NCI-H1436 treated with DMSO at 0.1 percent for 48 hours (cell line): Measurements from ENCODE around the gene TMEM14A.
A peak's percentile ranks its signal among the peaks of the same experiment; 100 is the strongest.
"Not testable (repeated sequence)": the region's sequence is repeated elsewhere in the genome, so short reads cannot be mapped to it uniquely, and the experiment has no call there.

Experiments used
- DNase-seq: peaks from one replicate; lab custom pipeline; 2025; lab: John Stamatoyannopoulos, UW

Gene TMEM14A

DNA sequence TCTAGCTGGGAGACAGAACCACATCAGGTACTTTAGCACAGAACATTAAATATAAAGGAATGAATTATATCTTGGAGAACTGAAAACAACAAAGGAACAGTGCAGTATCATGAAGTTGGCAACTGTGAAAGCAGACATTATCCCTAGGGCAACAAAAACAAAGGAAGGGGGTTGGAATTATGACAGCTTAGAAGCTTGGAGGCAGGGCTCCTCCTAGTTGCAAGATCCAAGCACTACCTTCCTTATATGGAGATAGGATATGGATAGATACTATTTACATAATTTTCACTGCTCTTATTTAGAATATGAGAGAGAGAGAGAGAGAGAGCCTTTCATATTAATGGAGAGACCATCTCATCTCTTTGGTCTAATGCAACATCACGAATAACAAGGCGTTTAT lies 27.0 kb downstream of the TMEM14A start:
- DNase-seq, result no peak

DNA sequence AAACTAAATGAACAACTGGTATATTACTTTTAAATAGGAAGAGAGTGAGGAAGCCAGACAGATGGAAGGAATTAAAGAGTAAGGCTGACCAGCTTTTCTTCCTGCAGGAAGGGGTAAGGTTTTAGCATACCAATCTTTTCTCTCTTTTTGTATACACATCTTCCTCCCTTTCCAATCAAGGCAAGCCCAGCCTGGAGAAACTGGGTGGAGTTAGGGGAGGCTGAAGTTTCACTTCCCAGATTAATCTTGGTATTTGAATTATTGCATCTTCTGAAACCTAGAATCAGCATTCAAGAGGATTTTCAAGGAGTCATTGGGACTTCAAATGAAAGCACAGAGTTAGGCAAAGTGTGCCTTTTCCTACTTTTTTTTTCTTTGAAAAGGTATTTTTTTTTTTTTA lies 33.1 kb downstream of the TMEM14A start:
- DNase-seq, result no peak

DNA sequence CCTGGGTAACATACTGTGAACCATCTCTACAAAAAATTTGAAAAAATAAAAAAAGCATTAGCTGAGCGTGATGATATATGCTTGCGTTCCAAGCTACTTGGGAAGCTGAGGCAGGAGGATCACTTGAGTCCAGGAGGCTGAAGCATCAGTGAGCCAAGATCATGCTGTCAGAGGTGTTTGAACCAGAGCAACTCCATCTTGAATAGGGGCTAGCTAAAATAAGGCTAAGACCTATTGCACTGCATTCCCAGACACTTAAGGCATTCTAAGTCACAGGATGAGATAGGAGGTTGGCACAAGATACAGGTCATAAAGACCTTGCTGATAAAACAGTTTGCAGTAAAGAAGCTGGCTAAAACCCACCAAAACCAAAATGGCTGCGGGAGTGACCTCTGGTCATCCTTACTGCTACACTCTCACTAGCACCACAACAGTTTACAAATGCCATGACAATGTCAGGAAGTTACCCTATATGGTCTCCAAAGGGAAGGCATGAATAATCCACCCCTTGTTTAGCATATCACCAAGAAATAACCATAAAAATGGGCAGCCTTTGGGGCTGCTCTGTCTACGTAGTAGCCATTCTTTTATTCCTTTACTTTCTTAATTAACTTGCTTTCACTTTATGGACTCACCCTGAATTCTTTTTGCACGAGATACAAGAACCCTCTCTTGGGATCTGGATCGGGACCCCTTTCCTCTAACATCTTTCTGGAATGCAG lies 34.0 kb downstream of the TMEM14A start:
- DNase-seq, result not testable (repeated sequence)

DNA sequence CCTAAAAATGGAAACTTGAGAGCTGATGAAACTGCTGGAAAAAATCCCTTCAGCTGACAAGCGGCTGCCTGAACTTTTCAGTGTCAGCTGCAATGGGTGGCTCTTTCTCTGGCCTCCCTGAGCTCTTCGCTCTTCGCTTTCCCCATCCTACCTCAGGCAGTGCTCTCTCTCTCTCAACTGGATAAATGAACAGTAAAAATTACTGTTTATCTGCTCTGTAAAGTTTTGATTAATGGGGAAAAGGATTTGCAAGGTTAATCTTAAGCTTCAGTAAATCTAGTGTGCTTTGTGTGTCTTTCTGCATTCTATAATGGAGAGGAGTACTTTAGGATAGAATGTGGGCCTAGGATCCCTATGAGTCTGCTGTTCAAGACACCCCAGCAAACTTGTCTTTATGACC lies 35.1 kb downstream of the TMEM14A start:
- no peak for DNase-seq

DNA sequence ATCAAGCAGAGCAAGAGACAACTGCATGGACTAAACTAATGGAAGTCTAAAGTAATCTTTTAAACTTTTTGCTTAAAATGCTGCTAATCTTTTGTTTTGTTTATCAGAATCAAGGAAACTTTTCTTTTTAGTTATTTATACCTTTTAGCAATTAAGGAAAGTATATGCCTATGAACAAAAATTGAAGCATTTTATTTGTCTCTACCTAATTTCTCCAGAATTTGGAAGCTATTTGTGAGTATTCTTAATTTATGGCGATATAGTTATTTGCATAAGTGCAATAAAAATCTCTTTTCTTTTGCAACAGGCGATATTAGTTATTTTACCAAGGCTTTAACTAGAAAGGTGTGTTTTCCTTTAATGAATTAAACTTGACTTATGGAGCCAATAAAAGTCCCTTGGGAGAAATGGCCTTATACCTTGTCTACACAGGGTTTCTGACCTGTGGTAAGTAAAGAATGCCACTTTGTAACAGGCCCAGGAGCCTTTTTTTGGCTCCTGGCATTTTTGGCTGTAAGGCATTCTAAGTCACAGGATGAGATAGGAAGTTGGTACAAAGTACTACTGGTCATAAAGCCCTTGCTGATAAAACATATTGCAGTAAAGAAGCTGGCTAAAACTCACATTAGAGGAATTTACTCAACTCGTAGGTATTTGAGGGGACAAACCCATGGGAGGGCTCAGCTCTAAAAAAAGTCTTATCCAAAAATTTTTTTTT lies 37.2 kb downstream of the TMEM14A start:
- no peak for DNase-seq

DNA sequence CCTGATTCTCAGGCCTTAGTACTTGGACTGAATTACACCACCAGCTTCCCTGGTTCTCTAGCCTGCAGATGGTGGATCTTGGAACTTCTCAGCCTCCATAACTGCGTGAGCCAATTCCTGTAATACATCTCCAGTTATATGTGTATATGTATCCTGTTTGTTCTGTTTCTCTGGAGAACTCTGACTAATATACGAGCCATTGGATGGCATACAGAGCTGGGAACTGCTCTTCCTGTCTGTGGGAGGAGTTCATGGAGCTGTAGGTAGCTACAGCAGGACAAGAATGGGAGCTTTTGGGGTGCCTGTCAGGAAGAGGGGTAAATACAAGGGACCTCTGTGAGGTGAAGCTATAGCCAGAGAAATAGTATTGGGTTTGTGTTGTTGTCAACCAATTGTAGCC lies 41.2 kb downstream of the TMEM14A start:
- no peak for DNase-seq

DNA sequence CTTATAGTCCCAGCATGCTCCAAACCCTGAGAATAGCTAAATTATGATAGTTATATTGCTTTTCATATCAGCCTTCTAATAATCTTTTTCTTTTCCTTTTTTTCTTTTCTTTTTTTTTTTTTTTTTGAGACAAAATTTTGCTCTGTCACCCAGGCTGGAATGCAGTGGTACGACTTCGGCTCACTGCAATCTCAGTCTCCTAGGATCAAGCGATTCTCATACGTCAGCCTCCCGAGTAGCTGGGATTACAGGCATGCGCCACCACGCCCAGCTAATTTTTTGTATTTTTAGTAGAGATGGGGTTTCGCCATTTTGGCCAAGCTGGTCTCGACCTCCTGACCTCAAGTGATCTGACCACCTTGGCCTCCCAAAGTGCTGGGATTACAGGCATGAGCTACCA lies 43.8 kb downstream of the TMEM14A start:
- not testable (repeated sequence) for DNase-seq

DNA sequence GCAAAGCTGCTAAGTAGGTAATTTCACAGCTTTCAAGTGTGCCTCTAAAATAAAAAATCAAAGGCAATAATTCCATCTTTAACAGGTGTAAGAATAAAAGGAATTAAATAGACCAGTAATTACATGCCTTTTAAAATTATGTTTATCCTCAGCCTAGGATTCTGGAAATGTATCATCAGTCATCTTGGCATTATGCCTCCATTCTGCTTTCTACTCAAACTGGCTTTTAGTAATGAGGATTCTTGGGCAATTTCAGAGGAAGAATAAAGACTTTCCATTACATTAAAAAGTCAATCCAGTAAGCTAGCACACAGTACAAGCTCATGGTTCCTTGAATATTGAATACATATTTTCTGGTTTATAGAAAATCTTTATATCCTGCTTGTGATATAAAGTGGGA lies 47.6 kb downstream of the TMEM14A start:
- DNase-seq, result peak; percentile 70

DNA sequence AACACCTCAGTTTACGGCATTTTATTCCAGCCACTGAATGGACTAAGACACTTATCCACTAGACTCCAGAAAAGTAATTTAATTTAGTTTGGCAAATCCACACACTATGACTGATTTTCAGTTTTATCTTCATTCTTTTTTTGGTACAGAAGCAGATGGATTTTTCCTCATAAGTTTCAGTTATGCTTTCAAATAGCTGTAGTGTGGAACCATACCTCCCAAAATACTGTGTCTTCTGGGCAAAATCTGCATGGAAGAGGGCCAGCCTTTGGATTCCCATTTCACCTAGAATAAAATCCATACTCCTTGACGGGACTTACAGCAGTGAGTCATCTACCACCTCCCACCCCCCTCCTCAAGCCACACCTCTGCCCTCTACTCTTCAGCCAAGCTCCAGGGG lies 49.4 kb downstream of the TMEM14A start:
- DNase-seq, result no peak

DNA sequence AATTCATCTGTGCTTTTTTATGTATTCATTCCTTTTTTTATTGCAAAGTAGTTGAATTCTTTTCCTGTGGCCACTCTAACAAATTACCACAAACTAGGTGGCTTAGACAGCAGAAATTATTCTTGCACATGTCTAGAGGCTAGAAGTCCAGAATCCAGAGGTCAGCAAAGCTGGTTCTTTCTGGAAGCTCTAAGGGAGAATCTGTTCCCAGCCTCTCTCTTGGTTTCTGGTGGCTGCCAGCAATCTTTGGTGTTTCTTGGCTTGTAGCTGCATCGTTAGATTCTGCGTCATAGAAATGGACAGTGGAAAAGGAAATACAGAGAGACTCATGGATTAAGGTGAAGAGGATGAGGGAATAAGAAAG lies 53.1 kb downstream of the TMEM14A start:
- DNase-seq, result no peak

DNA sequence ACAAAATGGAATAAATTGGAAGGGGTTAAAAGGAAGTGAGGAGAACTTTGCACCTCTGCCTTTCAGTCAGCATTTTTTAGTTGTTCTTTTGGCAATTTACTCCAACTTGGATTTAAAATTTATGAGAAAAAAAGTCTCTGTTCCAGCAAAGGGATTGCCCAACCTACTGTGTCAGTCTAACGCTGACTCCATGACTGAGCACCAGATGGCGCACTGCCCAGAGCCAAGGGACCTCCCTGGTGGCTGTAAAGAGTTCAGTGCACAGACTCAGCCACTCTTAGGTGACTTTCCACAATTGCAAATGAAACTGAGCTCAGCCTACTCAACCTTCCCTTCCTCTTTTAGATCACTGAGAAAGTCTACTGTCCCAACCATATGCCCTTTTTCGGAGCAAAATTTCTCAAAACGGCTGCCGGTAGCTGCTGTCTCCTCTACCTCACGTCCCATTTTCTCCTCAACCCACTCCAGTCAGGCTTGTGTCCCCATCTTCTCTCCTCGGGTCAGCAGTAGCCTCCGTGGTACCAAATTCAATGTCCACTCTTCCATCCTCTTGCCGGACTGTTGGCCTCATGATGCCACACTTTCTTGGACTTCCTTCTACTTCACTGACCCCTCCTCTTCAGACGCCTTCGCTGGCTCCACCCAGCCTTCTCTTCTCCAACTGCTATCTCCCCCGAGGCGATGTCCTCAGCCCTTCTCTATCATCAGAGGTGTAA lies 53.7 kb downstream of the TMEM14A start:
- no peak for DNase-seq

DNA sequence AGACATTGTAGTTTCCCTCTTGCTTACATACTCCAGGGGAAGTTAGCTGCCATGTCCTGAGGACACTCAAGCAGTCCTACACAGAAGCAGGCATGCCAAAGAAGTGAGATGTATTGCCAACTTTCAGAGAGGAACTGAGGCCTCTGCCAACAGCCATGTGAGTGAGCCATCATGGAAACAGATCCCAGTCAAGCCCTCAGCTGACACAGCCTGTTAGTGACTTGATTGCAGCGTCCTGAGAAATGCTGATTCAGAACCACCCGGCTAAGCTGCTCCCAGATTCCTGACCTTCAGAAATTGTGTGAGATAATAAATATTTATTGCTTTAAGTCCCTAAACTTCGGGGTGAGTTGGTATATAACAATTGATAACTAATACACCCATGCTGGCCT lies 54.2 kb downstream of the TMEM14A start:
- DNase-seq, result no peak

DNA sequence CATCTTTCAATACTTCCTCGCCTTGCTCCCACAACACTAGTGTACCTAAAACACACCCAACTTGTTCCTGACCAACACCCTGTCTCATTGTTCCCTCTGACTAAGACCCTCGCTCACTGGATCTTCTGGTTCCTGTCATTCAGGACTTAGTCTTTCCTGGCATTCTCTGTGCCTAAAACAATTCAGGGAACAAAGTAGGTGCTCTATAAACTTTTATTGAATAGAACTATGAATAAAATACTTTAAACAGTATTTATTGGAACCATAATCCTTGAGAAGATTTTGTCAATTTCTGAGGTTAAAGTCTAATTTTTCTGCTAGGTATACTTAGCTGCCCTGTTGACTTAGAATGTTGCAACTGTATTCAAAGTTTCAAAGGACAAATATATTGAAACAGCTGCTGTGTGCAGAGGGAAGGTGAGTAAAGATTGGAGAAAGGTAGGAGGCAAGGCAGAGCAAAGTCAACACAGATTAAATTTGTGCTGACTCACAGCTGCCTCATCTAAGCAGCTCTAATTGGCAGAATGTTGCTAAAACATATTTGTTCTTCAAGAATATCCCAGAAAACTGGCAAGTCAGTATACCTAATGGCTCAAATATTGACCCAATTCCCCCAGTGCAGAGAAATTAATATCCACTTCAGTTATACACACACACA lies 54.8 kb downstream of the TMEM14A start:
- peak; percentile 60 for DNase-seq

DNA sequence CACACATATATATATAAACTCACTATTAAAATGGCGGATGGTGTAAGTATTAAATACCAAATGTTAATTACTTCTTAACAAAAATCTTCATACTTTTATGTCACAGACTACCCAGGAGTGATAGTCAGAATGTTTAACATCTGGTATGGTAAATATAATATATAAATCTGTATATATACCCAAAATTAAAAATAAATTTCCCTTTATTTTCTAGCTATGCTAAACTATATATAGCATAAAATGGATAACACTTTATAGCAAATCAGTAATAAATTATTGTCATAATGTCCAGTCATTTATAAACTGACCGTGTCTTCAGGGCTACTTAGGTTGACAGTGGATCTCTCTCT lies 55.3 kb downstream of the TMEM14A start:
- DNase-seq, result no peak

DNA sequence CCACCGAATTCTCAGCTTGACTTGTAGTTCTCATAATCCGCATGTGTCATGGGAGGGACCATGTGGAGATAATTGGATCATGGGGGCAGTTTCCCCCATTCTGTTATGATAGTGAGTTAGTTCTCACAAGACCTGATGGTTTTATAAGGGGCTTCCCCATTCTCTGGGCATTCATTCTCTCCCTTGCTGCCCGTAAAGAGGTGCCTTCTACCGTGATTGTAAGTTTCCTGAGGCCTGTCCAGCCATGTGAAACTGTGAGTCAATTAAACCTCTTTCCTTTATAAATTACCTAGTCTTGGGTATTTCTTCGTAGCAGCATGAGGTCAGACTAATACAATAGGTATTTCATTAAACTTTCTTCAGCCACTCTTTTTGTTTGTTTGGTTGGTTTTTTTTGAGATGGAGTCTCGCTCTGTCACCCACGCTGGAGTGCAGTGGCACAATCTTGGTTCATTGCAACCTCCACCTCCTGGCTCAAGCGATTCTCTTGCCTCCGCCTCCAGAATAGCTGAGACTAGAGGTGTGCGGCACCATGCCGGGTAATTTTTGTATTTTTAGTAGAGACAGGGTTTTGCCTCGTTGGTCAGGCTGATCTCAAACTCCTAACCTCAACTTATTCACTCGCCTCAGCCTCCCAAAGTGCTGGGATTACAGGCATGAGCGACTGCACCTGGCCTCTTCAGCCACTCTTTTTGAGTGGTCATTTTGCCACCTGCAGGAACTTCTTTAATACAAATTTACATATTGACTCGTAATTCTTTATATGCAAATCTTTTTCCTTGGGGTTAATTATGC lies 56.0 kb downstream of the TMEM14A start:
- no peak for DNase-seq

DNA sequence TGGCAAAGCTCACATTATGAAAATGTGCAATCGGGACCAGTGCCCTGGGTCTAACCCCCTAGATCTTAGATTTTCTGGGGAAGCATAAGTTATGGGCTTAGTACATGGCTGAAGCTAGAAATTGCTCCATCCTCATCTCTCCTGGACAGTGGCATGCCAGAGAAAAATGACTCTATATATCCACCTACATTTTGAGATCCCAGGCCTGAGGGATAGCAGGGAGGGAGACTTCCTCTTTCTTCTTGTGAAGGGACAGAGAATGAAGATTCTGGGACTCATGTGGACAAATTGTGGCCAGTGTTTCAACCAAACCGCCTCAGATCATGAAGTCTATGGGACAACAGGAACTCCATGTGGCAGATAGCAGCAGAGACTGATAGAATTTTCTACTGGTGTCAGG lies 57.0 kb downstream of the TMEM14A start:
- DNase-seq, result no peak

DNA sequence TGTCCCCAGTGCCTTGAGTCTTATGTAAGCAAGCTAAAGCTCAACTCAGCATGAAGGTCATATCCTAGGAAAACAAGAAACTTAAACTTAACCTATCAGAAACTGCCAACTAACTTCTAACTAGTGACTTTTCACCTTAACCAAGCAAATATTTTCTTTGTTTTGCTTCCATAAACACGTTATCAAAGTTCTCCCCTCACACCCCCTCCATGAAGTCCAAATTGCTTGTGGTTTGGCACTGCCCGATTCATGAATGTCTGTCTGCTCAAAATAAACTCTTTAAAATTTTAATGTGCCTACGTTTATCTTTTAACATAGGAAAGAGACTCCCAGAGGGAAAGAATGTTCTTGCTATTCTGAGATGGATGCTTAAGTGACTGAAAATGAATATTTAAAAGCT lies 57.5 kb downstream of the TMEM14A start:
- DNase-seq, result no peak

DNA sequence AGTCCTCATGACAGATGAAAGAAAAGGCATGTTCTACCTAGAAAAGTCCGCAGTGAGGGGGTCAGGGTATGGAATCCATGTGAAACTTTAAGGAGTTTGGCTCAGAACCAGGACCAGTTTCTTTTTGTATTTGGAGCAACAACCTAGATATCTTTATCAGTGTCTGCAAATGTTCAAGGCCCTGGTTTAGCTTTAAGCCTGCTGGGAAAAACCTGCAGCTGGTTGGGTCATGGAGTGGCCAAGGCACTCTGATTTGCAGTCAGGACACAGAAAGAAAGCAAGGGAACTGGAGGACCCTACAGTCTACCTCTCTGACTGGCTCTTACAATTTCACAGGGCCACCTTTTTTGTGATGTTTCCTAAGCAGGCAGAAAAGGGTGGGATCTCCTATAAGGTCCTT lies 58.7 kb downstream of the TMEM14A start:
- DNase-seq, result no peak

DNA sequence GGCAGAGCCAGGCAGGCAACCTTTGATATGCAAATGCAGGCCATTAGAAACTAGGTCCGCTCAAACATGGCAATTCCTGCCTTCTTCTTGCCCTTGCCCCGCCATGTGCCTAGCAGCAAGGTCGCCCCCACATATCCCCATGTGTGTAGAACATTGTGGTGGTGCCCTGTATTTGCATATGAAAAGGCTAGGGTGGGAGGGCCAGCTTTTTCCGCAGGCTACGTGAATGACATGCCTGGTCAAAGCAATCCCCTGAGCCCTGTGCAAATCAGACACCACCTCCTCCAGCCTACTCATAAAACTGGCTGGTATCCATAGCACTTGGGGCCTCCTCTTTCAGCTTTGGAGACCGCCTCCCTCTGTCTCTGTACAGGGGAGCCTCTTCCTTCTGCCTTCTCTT lies 60.8 kb downstream of the TMEM14A start:
- no peak for DNase-seq

DNA sequence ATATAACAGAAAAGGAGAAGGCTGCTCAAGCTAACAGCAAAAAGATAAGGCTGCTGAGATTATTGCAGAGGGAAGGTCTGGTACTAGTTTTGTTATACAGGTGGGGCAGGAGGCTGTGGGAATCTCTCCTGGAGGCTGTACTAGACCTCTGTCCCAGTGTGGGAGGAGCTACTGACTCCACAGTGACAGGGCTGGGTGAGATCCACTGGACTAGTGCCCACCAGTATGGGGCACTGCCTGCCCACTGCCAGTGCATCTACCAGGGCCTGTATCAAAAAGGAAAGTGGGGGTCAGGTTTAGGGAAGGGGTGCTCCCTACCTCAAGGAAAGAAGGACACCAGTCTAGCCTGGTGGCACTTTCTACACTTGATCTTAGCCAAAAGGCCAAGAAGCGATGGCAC lies 62.3 kb downstream of the TMEM14A start:
- DNase-seq, result no peak

DNA sequence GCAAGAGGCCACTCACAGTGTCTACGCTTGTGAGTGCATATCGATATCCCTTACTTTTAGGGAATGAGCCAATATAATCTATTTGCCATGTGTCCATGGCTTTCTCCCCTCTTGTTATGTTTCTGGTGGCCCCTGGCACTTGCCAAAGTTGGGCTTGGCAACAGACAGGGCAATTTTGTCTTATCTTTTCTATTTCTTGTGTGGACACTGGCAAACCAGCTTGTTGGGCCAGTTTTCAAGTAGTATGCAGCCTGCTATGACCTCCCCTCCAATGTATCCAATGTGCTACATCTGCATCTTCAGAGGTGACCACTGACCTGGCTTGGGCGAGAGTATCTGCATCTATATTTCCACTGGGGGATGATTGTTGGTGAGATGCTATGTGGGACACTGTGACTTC lies 63.2 kb downstream of the TMEM14A start:
- DNase-seq, result no peak

DNA sequence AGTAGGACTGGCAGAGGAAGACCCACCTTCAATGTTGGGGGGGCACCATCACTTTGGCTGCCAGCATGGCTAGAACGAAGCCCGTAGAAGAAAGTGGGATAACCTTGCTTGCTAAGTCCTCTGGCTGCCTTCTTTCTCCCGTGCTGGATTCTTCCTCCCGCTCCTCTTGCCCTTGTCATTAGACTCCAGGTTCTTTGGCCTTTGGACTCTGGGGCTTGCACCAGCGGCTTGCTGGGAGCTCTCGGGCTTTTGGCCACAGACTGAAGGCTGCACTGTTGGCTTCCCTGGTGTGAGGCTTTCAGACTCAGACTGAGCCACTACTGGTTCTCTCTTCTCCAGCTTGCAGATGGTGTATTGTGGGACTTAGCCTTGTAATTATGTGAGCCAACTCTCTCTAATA lies 64.2 kb downstream of the TMEM14A start:
- no peak for DNase-seq
